ENCODE measurements around the gene FKTN.

GRCh38 chr9:105672711-105673234 lies 114.8 kb downstream of the FKTN start:
- no peak for TF ChIP-seq CTCF (IDR thresholded peaks at IDR 0.05)
- no peak for TF ChIP-seq POLR2A (IDR thresholded peaks at IDR 0.05)
- TF ChIP-seq POLR2AphosphoS5 (IDR thresholded peaks at IDR 0.05): no peak
- TF ChIP-seq EP300 (IDR thresholded peaks at IDR 0.05): no peak
